ENCODE results near the gene TOX2.

- no peak for TF ChIP-seq CTCF (IDR thresholded peaks at IDR 0.05)
- TF ChIP-seq EP300 (IDR thresholded peaks at IDR 0.05) = no peak
- no peak for TF ChIP-seq POLR2A (IDR thresholded peaks at IDR 0.05)
These were observed 87.3 kb downstream of the TOX2 start for GRCh38 chr20:44001667-44002596.

All from ovary (tissue), 3 donors.